ENCODE data around the gene DIPK1A.

The DIPK1A gene

GRCh38 chr1:92992054-92992453, 30.8 kb upstream of the DIPK1A start:
- DNase-seq (ENCODE audit: low read depth, low spot score), result no peak
- H3K9me3 ChIP-seq (ENCODE audit: insufficient read depth, low read length), result no peaks in the 10 kb centered on the region
- TF ChIP-seq ZNF274 (IDR thresholded peaks at IDR 0.05; ENCODE audit: low read depth, low read length) (no peak), YY1 (IDR thresholded peaks at IDR 0.05; ENCODE audit: insufficient read depth, insufficient read length) (no peak)
- no peaks in the 10 kb centered on the region for H3K27me3 ChIP-seq (ENCODE audit: insufficient read depth, insufficient read length)
- no peak overlapping the region for H3K9ac ChIP-seq (ENCODE audit: insufficient read length, low read depth)
- no peaks in the 10 kb centered on the region for H3K36me3 ChIP-seq (ENCODE audit: insufficient read depth, insufficient read length, low read length)
- no peaks in the 10 kb centered on the region for H3K4me1 ChIP-seq (ENCODE audit: insufficient read depth, insufficient read length)
- no peak overlapping the region for H3K4me3 ChIP-seq (ENCODE audit: insufficient read length, low read depth)

DNA sequence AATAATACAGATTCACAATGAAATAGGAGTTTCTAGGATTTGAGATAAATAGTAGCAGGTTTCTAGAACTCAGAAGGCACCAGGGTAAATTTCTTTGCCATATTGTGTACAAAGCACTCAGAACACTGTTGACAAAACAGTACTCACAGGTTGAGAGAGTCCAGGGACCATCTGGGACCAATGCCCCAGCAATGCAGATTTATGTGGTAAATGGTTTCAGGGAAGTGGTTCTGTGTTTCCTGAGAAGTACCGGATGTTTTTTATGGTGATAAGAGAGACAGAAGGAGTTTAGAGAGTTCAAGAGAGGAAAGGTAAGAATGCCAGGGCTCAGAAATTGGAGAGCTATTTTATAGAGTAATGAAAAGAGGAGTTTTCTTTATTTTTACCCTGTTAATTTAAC, 29.6 kb upstream of the DIPK1A start:
- DNase-seq (ENCODE audit: low read depth, low spot score), result no peak
- Histone ChIP-seq H3K9ac (ENCODE audit: insufficient read length, low read depth) (no peak overlapping the region), H3K27me3 (ENCODE audit: insufficient read depth, insufficient read length) (no peaks in the 10 kb centered on the region), H3K36me3 (ENCODE audit: insufficient read depth, insufficient read length, low read length) (no peaks in the 10 kb centered on the region), H3K4me3 (ENCODE audit: insufficient read length, low read depth) (no peak overlapping the region), H3K9me3 (ENCODE audit: insufficient read depth, low read length) (no peaks in the 10 kb centered on the region), H3K4me1 (ENCODE audit: insufficient read depth, insufficient read length) (no peaks in the 10 kb centered on the region)
- TF ChIP-seq ZNF274 (IDR thresholded peaks at IDR 0.05; ENCODE audit: low read depth, low read length) (no peak), YY1 (IDR thresholded peaks at IDR 0.05; ENCODE audit: insufficient read depth, insufficient read length) (no peak), SUZ12 (IDR thresholded peaks at IDR 0.05; ENCODE audit: extremely low read depth, insufficient read depth, insufficient read length) (no peak)

- Histone ChIP-seq H3K4me1 (ENCODE audit: insufficient read depth, insufficient read length) (no peaks in the 10 kb centered on the region), H3K9me3 (ENCODE audit: insufficient read depth, low read length) (no peaks in the 10 kb centered on the region), H3K36me3 (ENCODE audit: insufficient read depth, insufficient read length, low read length) (no peaks in the 10 kb centered on the region), H3K4me3 (ENCODE audit: insufficient read length, low read depth) (no peak overlapping the region), H3K27me3 (ENCODE audit: insufficient read depth, insufficient read length) (no peaks in the 10 kb centered on the region), H3K9ac (ENCODE audit: insufficient read length, low read depth) (no peak overlapping the region)
- TF ChIP-seq YY1 (IDR thresholded peaks at IDR 0.05; ENCODE audit: insufficient read depth, insufficient read length), result no peak
- TF ChIP-seq ZNF274 (IDR thresholded peaks at IDR 0.05; ENCODE audit: low read depth, low read length), result no peak
- no peak for TF ChIP-seq SUZ12 (IDR thresholded peaks at IDR 0.05; ENCODE audit: extremely low read depth, insufficient read depth, insufficient read length)
- no peak for DNase-seq (ENCODE audit: low read depth, low spot score)
These were observed 28.8 kb upstream of the DIPK1A start for GRCh38 chr1:92989936-92990583.

- TF ChIP-seq YY1 (IDR thresholded peaks at IDR 0.05; ENCODE audit: insufficient read depth, insufficient read length) (no peak), ZNF274 (IDR thresholded peaks at IDR 0.05; ENCODE audit: low read depth, low read length) (no peak), SUZ12 (IDR thresholded peaks at IDR 0.05; ENCODE audit: extremely low read depth, insufficient read depth, insufficient read length) (no peak)
- Histone ChIP-seq H3K9ac (ENCODE audit: insufficient read length, low read depth) (no peak overlapping the region), H3K36me3 (ENCODE audit: insufficient read depth, insufficient read length, low read length) (no peaks in the 10 kb centered on the region), H3K4me3 (ENCODE audit: insufficient read length, low read depth) (no peak overlapping the region), H3K9me3 (ENCODE audit: insufficient read depth, low read length) (no peaks in the 10 kb centered on the region), H3K27me3 (ENCODE audit: insufficient read depth, insufficient read length) (no peaks in the 10 kb centered on the region), H3K4me1 (ENCODE audit: insufficient read depth, insufficient read length) (no peaks in the 10 kb centered on the region)
- no peak for DNase-seq (ENCODE audit: low read depth, low spot score)
These were observed 28.0 kb upstream of the DIPK1A start for GRCh38 chr1:92989253-92989652.

DNA sequence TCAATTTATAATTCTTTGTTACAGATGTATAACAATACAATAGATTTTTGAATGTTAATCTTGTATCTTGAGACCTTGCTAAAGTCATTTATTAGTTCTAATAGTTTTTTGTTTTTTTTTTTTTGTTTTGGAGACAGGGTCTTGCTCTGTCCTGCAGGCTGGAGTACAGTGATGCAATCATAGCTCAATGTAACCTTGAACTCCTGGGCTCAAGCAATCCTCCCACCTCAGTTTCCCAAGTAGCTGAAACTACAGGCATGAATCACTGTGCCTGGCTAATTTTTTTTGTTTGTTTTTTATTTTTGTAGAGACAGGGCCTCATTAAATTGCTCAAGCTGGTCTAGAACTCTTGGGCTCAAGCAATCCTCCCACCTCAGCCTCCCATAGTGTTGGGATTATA, 26.2 kb upstream of the DIPK1A start:
- TF ChIP-seq YY1 (IDR thresholded peaks at IDR 0.05; ENCODE audit: insufficient read depth, insufficient read length) (no peak), SUZ12 (IDR thresholded peaks at IDR 0.05; ENCODE audit: extremely low read depth, insufficient read depth, insufficient read length) (no peak), ZNF274 (IDR thresholded peaks at IDR 0.05; ENCODE audit: low read depth, low read length) (no peak)
- H3K9me3 ChIP-seq (ENCODE audit: insufficient read depth, low read length), result 0 out of 2 replicates have a peak, but pooled peaks cover 2% of the 10 kb centered on the region

DNA sequence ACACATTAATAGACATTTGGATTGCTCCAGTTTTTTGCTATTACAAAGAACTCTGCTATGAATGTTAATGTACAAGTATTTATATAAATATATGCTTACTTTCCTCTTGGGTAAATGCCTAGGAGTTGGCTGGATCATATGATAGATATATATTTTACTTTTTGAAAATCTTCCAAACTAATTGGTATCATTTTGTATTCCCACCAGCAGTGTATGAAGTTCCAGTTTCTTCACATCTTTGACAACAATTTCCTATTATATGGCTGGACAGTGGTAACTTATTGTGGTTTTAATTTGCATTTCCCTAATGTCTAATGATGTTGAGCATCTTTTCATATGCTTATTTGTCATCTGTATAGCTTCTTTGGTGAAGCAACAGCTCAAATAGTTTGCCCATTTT, 23.8 kb upstream of the DIPK1A start:
- peaks cover 9% of the 10 kb centered on the region; the same call in 1 of the 2 replicates for H3K9me3 ChIP-seq (ENCODE audit: insufficient read depth, low read length)
- H3K36me3 ChIP-seq (ENCODE audit: insufficient read depth, insufficient read length, low read length), result no peaks in the 10 kb centered on the region
- no peaks in the 10 kb centered on the region for H3K4me1 ChIP-seq (ENCODE audit: insufficient read depth, insufficient read length)
- no peak for DNase-seq (ENCODE audit: low read depth, low spot score)
- H3K27me3 ChIP-seq (ENCODE audit: insufficient read depth, insufficient read length), result no peaks in the 10 kb centered on the region
- H3K4me3 ChIP-seq (ENCODE audit: insufficient read length, low read depth), result no peak overlapping the region
- no peak overlapping the region for H3K9ac ChIP-seq (ENCODE audit: insufficient read length, low read depth)
- TF ChIP-seq SUZ12 (IDR thresholded peaks at IDR 0.05; ENCODE audit: extremely low read depth, insufficient read depth, insufficient read length), result no peak
- no peak for TF ChIP-seq YY1 (IDR thresholded peaks at IDR 0.05; ENCODE audit: insufficient read depth, insufficient read length)
- no peak for TF ChIP-seq ZNF274 (IDR thresholded peaks at IDR 0.05; ENCODE audit: low read depth, low read length)

More for the DNA sequence above, 26.2 kb upstream of the DIPK1A start:
- H3K27me3 ChIP-seq (ENCODE audit: insufficient read depth, insufficient read length), result no peaks in the 10 kb centered on the region
- no peaks in the 10 kb centered on the region for H3K4me1 ChIP-seq (ENCODE audit: insufficient read depth, insufficient read length)
- H3K9ac ChIP-seq (ENCODE audit: insufficient read length, low read depth), result no peak overlapping the region
- no peak overlapping the region for H3K4me3 ChIP-seq (ENCODE audit: insufficient read length, low read depth)
- DNase-seq (ENCODE audit: low read depth, low spot score), result no peak
- no peaks in the 10 kb centered on the region for H3K36me3 ChIP-seq (ENCODE audit: insufficient read depth, insufficient read length, low read length)

- H3K4me3 ChIP-seq (ENCODE audit: insufficient read length, low read depth), result no peak overlapping the region
- DNase-seq (ENCODE audit: low read depth, low spot score), result no peak
- no peak overlapping the region for H3K9ac ChIP-seq (ENCODE audit: insufficient read length, low read depth)
- H3K9me3 ChIP-seq (ENCODE audit: insufficient read depth, low read length), result peaks cover 9% of the 10 kb centered on the region; the same call in 1 of the 2 replicates
- no peaks in the 10 kb centered on the region for H3K27me3 ChIP-seq (ENCODE audit: insufficient read depth, insufficient read length)
- TF ChIP-seq SUZ12 (IDR thresholded peaks at IDR 0.05; ENCODE audit: extremely low read depth, insufficient read depth, insufficient read length) (no peak), ZNF274 (IDR thresholded peaks at IDR 0.05; ENCODE audit: low read depth, low read length) (no peak), YY1 (IDR thresholded peaks at IDR 0.05; ENCODE audit: insufficient read depth, insufficient read length) (no peak)
- no peaks in the 10 kb centered on the region for H3K4me1 ChIP-seq (ENCODE audit: insufficient read depth, insufficient read length)
- H3K36me3 ChIP-seq (ENCODE audit: insufficient read depth, insufficient read length, low read length), result no peaks in the 10 kb centered on the region
These were observed 19.7 kb upstream of the DIPK1A start for GRCh38 chr1:92980732-92981647.
